ENCODE measurements around the gene CCDC158. TPM values are rescaled to one million over a fixed set of nuclear protein-coding genes. Genes with fewer than 3 reads are reported as not detected.
"Not testable (repeated sequence)": the region's sequence is repeated elsewhere in the genome, so short reads cannot be mapped to it uniquely, and the experiment has no call there.

CCDC158 gene
- total and polyA plus RNA-seq, 2 experiments from 2014 or later: 0.21 to 0.27 TPM

GRCh38 chr4:76361689-76362412 is 59.1 kb downstream of the CCDC158 start:
- Mint-ChIP-seq H3K4me1 (no peaks in the 10 kb centered on the region), H3K9me3 (peaks cover 29% of the 10 kb centered on the region)

GRCh38 chr4:76359881-76360466 is 61.0 kb downstream of the CCDC158 start:
- not testable (repeated sequence) for H2AFZ ChIP-seq; DNase-seq (ENCODE audit: low spot score); H3K4me1 ChIP-seq (ENCODE audit: insufficient read depth); H3K27ac ChIP-seq (ENCODE audit: low read depth); ATAC-seq; H3K79me2 ChIP-seq (replicated peaks; ENCODE audit: insufficient read depth); H3K27me3 Mint-ChIP-seq (ENCODE audit: insufficient read depth, low read depth, poor library complexity); H3K27ac Mint-ChIP-seq; H4K20me1 ChIP-seq (replicated peaks; ENCODE audit: insufficient read depth); H3K4me3 ChIP-seq; H3K36me3 ChIP-seq (ENCODE audit: insufficient read depth); H3K4me1 Mint-ChIP-seq; H3K4me2 ChIP-seq; H3F3A ChIP-seq (replicated peaks; ENCODE audit: low read depth); H3K27me3 ChIP-seq (ENCODE audit: insufficient read depth); H3K4me3 Mint-ChIP-seq; H3K9me2 ChIP-seq (ENCODE audit: insufficient read depth)
- Mint-ChIP-seq H3K36me3 (ENCODE audit: low read depth) (peaks cover 15% of the 10 kb centered on the region), H3K9me3 (peaks cover 29% of the 10 kb centered on the region)

More at GRCh38 chr4:76361689-76362412, 59.1 kb downstream of the CCDC158 start:
- H3K27me3 Mint-ChIP-seq (ENCODE audit: insufficient read depth, low read depth, poor library complexity): peaks cover 3% of the 10 kb centered on the region
- H3K9me2 ChIP-seq (ENCODE audit: insufficient read depth): no peaks in the 10 kb centered on the region
- no peaks in the 10 kb centered on the region for H3K79me2 ChIP-seq (replicated peaks; ENCODE audit: insufficient read depth)
- ATAC-seq: no peak
- H3K4me3 Mint-ChIP-seq: no peak overlapping the region
- H3K4me3 ChIP-seq: no peak overlapping the region
- no peaks in the 10 kb centered on the region for H3F3A ChIP-seq (replicated peaks; ENCODE audit: low read depth)
- peaks cover 15% of the 10 kb centered on the region for H3K36me3 Mint-ChIP-seq (ENCODE audit: low read depth)
- H2AFZ ChIP-seq: no peak overlapping the region
- H3K27ac Mint-ChIP-seq: no peak overlapping the region
- no peaks in the 10 kb centered on the region for H3K27me3 ChIP-seq (ENCODE audit: insufficient read depth)
- H4K20me1 ChIP-seq (replicated peaks; ENCODE audit: insufficient read depth): no peaks in the 10 kb centered on the region
- H3K4me1 ChIP-seq (ENCODE audit: insufficient read depth): no peaks in the 10 kb centered on the region
- no peak overlapping the region for H3K27ac ChIP-seq (ENCODE audit: low read depth)
- no peak for DNase-seq (ENCODE audit: low spot score)
- TF ChIP-seq STAT1 (IDR thresholded peaks at IDR 0.05; ENCODE audit: unreplicated experiment): no peak
- no peak for TF ChIP-seq ZNF462 (CRISPR knock-in tag; IDR thresholded peaks at IDR 0.05)
- no peaks in the 10 kb centered on the region for H3K36me3 ChIP-seq (ENCODE audit: insufficient read depth)
- H3K4me2 ChIP-seq: no peak overlapping the region
